ENCODE measurements around the gene INPPL1.

DNA sequence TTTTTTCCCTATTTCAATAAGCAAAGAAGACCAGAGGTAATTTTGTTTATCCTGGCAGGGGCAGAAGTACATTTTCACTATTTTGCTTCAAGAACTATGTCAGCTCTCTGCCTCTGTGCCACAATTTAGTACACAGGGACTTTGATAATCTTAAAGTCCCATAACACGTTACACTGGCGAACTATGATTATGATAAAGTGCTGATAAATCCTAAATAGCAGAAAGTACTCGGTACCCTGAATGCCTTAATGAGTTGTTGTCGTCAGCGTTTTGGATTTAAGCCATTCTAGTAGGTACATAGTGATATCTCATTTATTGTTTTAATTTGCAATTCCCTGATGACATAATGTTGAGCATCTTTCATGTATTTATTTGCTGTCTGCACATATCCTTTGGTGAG, 36.0 kb downstream of the INPPL1 start:
- TF ChIP-seq POLR2AphosphoS5 (IDR thresholded peaks at IDR 0.05; ENCODE audit: insufficient read depth in 1 of 2, low read depth in 1 of 2) (no peak), POLR2A (IDR thresholded peaks at IDR 0.05) (no peak)
- TF ChIP-seq, protein P1, sequence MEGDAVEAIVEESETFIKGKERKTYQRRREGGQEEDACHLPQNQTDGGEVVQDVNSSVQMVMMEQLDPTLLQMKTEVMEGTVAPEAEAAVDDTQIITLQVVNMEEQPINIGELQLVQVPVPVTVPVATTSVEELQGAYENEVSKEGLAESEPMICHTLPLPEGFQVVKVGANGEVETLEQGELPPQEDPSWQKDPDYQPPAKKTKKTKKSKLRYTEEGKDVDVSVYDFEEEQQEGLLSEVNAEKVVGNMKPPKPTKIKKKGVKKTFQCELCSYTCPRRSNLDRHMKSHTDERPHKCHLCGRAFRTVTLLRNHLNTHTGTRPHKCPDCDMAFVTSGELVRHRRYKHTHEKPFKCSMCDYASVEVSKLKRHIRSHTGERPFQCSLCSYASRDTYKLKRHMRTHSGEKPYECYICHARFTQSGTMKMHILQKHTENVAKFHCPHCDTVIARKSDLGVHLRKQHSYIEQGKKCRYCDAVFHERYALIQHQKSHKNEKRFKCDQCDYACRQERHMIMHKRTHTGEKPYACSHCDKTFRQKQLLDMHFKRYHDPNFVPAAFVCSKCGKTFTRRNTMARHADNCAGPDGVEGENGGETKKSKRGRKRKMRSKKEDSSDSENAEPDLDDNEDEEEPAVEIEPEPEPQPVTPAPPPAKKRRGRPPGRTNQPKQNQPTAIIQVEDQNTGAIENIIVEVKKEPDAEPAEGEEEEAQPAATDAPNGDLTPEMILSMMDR (IDR thresholded peaks at IDR 0.05) = no peak

All from vagina (tissue), 2 donors.